Measurements from ENCODE around the gene ALK. TPM values are rescaled to one million over a fixed set of nuclear protein-coding genes. Genes with fewer than 3 reads are reported as not detected.

ALK gene
- total RNA-seq, 1 experiment from 2014 or later, result 0.07 TPM

DNA sequence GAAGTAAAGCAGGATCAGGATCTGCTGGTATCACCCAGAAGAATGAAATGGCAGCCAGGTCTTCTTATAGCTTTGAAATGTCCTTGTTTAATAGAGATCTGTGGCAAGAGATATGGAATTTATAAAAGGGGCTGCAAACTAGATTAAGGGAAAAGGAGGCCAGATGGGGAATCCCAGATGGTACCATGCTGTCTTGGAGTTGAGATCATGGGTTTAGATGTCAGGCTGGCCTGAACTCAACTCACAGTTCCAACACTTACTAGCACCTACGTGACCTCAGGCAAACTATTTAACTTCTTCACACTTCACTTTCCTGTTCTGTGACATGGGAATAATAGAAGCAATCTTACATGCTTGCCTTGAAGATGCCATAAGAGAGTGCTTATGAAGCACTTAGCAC is 188.2 kb downstream of the ALK start:
- DNase-seq (ENCODE audit: unreplicated experiment), result no peak
- Mint-ChIP-seq H3K4me1 (ENCODE audit: insufficient read depth, unreplicated experiment) (no peaks in the 10 kb centered on the region), H3K36me3 (ENCODE audit: insufficient read depth, unreplicated experiment) (peaks cover 6% of the 10 kb centered on the region), H3K27ac (ENCODE audit: low read depth, unreplicated experiment) (no peak overlapping the region), H3K4me3 (ENCODE audit: unreplicated experiment) (no peak overlapping the region), H3K9me3 (ENCODE audit: unreplicated experiment) (no peaks in the 10 kb centered on the region), H3K27me3 (ENCODE audit: insufficient read depth, unreplicated experiment) (peaks cover 17% of the 10 kb centered on the region)
- ChIA-PET POLR2A (no interaction called here), CTCF (no interaction called here)
- BruUV-seq (replicated peaks), result no TSS peak
- TF ChIP-seq, protein P1, sequence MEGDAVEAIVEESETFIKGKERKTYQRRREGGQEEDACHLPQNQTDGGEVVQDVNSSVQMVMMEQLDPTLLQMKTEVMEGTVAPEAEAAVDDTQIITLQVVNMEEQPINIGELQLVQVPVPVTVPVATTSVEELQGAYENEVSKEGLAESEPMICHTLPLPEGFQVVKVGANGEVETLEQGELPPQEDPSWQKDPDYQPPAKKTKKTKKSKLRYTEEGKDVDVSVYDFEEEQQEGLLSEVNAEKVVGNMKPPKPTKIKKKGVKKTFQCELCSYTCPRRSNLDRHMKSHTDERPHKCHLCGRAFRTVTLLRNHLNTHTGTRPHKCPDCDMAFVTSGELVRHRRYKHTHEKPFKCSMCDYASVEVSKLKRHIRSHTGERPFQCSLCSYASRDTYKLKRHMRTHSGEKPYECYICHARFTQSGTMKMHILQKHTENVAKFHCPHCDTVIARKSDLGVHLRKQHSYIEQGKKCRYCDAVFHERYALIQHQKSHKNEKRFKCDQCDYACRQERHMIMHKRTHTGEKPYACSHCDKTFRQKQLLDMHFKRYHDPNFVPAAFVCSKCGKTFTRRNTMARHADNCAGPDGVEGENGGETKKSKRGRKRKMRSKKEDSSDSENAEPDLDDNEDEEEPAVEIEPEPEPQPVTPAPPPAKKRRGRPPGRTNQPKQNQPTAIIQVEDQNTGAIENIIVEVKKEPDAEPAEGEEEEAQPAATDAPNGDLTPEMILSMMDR (IDR thresholded peaks at IDR 0.05; ENCODE audit: unreplicated experiment), result no peak
- intact Hi-C loops (cut with micrococcal nuclease), result no loop called here

DNA sequence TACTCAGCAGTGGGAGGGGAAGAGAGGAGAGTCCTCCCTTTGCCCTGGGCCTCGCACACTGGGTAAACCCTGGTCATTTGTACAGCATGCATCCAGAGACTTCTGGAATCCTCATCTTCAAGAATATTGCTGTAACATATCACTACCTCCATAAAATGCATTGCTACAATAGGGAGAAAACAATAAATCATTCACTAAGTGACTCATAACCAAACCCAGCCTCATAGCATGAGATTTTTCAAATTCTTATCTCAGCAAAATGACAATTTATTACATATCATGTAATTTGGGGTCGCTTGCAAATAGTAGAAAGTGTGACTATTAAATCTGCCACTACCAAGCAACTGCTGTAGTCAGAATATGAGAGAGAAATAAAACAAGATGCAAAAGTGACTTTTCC is 189.4 kb downstream of the ALK start:
- DNase-seq (ENCODE audit: unreplicated experiment), result no peak
- no TSS peak for BruUV-seq (replicated peaks)
- peaks cover 6% of the 10 kb centered on the region for H3K36me3 Mint-ChIP-seq (ENCODE audit: insufficient read depth, unreplicated experiment)

DNA sequence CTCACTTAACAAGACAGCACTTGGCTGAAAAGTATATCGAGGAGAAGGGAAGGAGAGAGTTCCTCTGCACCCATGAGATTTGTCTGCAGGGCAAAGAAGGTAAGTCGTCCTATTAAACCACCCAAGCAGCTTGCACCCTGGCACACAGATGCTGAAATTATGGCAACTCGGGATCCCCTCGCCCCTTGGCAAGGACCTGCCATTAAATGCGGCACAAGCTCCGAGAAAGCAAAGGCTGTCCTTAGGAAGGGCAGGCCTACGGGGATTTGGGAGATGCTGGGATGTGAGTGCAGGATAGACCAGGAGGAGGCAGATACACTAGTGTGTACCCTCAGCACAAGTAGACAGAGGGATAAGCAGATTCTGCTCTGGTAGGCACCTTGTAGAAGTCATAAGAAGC is 191.5 kb downstream of the ALK start:
- CTCF ChIA-PET, result no interaction called here
- BruUV-seq (replicated peaks), result no TSS peak
- Mint-ChIP-seq H3K27me3 (ENCODE audit: insufficient read depth, unreplicated experiment) (peaks cover 11% of the 10 kb centered on the region), H3K4me3 (ENCODE audit: unreplicated experiment) (no peak overlapping the region), H3K9me3 (ENCODE audit: unreplicated experiment) (no peaks in the 10 kb centered on the region), H3K4me1 (ENCODE audit: insufficient read depth, unreplicated experiment) (no peaks in the 10 kb centered on the region), H3K36me3 (ENCODE audit: insufficient read depth, unreplicated experiment) (peaks cover 11% of the 10 kb centered on the region), H3K27ac (ENCODE audit: low read depth, unreplicated experiment) (no peak overlapping the region)
- TF ChIP-seq, protein P1 (IDR thresholded peaks at IDR 0.05; ENCODE audit: unreplicated experiment), result no peak
- no peak for DNase-seq (ENCODE audit: unreplicated experiment)
- POLR2A ChIA-PET, result no interaction called here
- intact Hi-C loops (cut with micrococcal nuclease), result no loop called here

More for the DNA sequence above, 189.4 kb downstream of the ALK start:
- Mint-ChIP-seq H3K9me3 (ENCODE audit: unreplicated experiment) (no peaks in the 10 kb centered on the region), H3K4me1 (ENCODE audit: insufficient read depth, unreplicated experiment) (no peaks in the 10 kb centered on the region), H3K4me3 (ENCODE audit: unreplicated experiment) (no peak overlapping the region), H3K27me3 (ENCODE audit: insufficient read depth, unreplicated experiment) (peaks cover 11% of the 10 kb centered on the region), H3K27ac (ENCODE audit: low read depth, unreplicated experiment) (no peak overlapping the region)
- intact Hi-C loops (cut with micrococcal nuclease), result no loop called here
- POLR2A ChIA-PET, result no interaction called here
- CTCF ChIA-PET, result no interaction called here
- TF ChIP-seq, protein P1 (IDR thresholded peaks at IDR 0.05; ENCODE audit: unreplicated experiment), result no peak

DNA sequence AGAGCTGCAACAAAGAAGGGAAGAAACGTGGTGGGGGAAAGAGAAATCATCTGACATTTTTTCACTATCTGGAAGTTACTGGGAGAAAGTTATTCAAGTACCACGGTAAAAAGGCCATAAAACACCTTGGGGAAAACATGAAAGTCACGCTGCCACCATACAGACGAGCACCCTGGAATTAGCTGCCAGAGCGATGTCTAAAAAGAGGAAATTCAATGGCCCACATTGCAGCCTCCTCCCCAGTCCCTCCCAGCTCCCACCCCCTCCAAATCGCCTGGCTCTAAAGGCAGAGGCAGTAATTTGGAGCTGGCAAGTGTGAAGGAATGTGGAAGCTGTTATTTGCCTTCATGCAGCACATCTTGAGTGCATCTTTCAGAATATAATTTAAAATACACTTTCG is 192.0 kb downstream of the ALK start:
- no peaks in the 10 kb centered on the region for H3K9me3 Mint-ChIP-seq (ENCODE audit: unreplicated experiment)
- peaks cover 11% of the 10 kb centered on the region for H3K36me3 Mint-ChIP-seq (ENCODE audit: insufficient read depth, unreplicated experiment)
- CTCF ChIA-PET, result no interaction called here
- TF ChIP-seq, protein P1 (IDR thresholded peaks at IDR 0.05; ENCODE audit: unreplicated experiment), result no peak
- no peak for DNase-seq (ENCODE audit: unreplicated experiment)
- no peak overlapping the region for H3K27ac Mint-ChIP-seq (ENCODE audit: low read depth, unreplicated experiment)
- no TSS peak for BruUV-seq (replicated peaks)
- H3K27me3 Mint-ChIP-seq (ENCODE audit: insufficient read depth, unreplicated experiment), result peaks cover 11% of the 10 kb centered on the region
- H3K4me3 Mint-ChIP-seq (ENCODE audit: unreplicated experiment), result no peak overlapping the region
- no peaks in the 10 kb centered on the region for H3K4me1 Mint-ChIP-seq (ENCODE audit: insufficient read depth, unreplicated experiment)
- POLR2A ChIA-PET, result no interaction called here
- intact Hi-C loops (cut with micrococcal nuclease), result no loop called here

Data from MCF 10A (cell line).